Stimulated activated CD8-positive, alpha-beta memory T cell treated with anti-CD3 and anti-CD28 coated beads, Interleukin-4, amount 100 ng/mL, for 48 hours (primary cell): ENCODE results near the gene SCIMP.
"Not testable (repeated sequence)": the region's sequence is repeated elsewhere in the genome, so short reads cannot be mapped to it uniquely, and the experiment has no call there.

Source experiments
- DNase-seq: peaks from one replicate; pipeline ENCODE4 v3.0.0-alpha.2; 2020

SCIMP gene

DNA sequence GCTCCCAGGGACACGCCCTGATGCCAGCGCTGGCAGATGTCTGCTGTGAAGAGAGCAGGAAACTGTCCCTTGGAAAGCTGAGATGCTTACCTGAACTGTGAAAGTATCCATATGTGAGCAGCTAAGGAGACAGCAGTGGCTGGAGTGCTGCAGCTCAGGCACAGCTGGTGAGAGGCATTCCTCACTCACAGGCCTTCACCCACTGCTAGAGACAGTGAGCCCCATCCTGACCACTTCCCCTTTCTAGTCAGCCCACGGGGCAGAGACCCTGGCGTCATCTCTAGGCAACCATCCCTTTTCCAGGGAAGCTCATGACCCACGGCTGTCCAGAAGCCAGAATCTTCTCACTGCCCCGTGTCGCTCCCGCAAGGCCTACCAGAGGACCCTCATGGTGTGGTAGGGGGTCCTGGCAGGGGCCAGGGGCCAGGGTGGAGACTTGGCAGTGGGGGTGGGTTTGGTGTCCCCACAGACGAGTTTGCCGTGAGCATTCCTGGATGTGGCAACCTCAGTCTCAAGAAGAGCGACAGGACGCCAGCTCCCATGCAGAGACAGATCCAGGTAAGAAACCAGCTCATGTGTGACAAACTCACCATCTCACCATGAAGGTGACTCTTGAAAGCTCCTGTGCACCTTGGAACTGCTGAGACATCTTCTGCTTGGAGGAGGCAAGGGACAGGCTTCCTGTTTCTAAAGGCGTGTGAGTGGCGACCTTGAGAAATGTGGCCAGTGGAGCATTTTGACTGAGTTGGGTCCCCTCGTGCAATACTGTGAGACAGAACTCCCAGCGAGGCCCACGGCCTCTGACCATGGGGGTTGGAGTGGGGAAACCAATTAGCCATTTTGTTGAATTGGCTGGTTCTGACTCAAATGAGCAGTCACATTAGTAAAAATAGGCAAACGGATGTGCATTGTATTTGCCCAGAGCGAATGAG is at the start of gene SCIMP:
SCIMP (minus strand) TSS at position 216 of the 932 bp plus-strand sequence; CDS start at position 111, 105 bp downstream.
- DNase-seq, result no peak

DNA sequence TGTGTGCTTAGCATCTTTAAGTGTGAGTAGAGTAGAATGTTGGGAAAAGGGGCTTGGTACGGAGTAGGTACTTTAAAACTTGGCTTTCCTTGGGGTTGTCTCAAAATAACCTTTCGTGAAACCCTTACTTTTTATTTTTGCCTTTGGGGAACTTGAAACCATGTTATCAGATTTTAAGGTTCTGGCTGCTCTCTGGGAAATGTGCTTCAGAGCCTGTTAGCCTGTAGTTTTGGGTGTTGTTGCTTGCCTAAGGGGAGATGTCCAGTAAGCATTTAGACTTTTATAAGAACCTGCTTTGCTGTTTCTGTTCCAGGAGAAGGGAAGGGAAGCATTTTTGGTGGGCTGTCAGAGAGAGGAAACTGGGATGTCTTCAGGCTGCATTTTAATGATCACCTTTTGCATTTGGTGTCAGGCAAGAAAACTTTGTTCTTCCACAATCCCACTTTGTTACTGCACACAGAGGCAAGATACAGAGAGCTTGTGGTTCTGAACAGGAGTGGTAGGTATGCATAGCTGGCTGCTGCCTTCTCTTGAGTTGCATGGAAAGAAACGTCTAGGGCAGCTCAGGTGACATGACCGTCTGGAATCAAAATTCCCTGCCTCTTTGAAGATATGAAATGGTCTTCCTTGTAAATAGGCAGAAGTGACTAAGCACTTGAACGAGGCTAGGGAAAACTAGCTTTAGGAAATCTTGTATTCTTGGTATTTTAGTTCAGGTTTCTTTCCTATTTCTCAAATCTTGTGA is 49.1 kb upstream of the SCIMP start:
- no peak for DNase-seq

DNA sequence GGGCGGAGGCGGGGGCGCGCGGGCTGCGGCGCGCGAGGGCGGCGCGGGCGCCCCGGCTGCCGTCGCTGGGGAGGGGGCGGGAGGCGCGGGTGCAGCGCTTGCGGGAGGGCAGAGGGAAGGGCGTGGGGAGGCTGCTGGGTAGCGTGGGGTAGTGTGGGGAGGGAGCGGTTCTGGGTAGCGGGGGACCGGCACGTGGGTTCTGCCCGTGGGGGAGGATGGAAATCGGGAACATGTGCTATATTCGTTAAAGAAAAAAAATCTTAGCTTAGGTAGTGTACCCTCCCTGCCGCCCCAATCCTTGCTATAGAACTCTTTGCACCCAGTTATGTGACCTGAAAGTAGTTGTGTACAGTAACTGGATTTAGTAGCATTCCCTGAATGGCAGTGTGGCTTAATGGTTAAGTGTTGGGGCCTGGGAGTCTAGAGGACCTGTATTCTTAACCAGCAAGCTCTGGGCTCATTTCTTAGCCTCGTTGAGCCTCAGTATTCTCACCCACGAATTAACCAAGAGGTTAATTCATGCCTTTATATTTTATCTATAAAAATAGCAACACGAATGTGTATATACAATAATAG is 48.1 kb upstream of the SCIMP start:
- peak; percentile 58 for DNase-seq

DNA sequence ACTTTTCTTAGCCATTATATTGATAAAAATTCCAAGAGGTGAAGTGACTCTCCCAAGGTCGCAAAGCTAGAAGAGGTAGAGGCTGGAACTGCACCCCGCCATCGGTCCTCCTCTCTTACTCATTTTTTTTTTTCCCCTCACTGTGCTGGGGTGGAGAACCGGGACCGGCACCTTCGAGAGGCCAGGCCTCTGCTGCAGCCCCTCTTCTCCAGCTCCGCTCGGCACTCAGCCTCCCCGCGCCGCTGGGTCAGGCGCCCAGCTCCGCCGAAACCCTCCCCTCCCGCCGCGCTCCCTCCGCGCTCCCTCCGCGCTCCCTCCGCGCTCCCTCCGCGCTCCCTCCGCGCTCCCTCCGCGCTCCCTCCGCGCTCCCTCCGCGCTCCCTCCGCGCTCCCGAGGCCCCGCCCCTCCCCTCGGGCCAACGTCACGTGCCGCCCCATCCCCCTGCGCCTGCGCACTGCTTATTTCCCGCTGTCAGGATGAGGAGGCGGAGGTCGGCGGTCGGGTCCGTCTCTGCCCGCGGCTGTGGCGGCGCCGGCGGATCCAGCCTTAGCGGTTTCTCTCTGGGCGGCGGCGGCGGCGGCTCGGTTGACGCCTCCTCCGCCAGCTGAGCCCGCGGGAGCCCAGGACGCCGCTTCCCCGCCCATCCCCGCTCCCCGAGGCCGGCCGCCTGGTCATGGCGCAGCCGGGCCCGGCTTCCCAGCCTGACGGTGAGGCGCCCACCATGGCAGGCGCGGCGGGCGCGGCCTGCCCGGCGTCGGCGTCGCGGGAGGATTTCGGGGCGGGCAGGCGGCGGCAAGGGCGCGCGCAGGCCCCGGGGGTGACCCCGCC is 47.4 kb upstream of the SCIMP start, which contains the start of gene RABEP1:
RABEP1 (plus strand) TSS at position 471 of the 828 bp plus-strand sequence; CDS start at position 674, 203 bp downstream.
- DNase-seq, result peak; percentile 96

DNA sequence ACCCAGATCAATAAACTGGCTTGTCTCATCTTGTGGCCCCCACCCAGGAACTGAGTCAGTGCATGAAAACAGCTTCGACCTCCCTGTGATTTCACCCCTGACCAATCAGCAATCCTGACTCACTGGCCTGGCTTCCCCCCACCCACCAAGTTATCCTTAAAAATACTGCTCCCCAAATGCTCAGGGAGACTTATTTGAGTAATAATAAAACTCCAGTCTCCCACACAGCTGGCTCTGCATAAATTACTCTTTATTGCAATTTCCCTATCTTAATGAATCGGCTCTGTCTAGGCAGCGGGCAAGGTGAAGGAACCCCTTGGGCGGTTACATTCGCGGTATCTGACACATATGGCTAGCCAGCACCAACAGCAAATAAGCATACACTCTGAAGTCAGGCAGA is 37.7 kb upstream of the SCIMP start:
- DNase-seq, result peak; percentile 65

DNA sequence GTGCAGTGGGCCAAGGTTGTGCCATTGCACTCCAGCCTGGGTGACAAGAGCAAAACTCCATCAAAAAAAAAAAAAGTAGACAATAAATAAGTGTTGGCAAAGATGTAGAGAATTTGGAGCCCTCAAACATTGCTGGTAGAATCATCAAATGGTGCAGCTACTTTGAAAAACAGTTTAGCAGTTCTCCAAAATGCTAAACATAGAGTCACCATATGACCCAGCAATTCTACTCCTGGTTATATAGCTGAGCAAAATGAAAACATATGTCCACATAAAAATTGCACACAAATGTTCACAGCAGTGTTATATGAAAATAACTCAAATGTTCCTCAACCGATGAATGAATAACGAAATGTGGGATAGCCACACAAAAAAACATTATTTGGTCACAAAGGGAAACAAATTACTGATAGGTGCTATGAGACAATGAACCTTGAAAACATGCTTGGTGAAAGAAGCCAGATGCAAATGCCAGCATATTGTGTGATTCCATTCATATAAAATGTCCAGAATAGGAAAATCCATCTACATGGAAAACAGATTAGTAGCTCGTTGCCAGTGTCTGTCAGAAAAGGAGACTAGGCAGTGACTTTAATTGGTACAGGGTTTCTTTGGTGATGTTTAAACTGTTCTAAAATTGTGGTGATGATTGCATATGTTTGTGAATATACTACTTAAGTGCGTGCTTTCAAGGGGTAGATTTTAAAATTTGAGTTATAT is 34.7 kb upstream of the SCIMP start:
- DNase-seq, result no peak

DNA sequence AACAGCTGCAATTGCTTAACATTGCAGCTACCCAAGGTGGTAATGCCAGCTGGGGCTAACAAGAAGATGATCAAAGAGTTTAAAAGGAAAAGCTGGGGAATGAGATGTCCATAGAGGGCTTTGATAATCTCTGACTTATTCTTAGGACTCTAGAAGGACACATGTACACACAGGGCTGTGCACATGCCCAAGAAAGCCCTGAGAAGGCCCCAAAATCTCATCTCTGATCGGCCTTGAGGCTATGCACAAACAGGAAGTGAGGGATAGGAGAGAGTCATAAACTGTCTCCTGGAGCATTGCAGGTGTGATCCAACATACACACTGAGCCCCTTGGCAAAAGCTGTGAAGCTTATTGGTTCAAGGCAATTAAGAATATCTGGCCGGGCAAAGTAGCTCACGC is 30.2 kb upstream of the SCIMP start:
- no peak for DNase-seq

DNA sequence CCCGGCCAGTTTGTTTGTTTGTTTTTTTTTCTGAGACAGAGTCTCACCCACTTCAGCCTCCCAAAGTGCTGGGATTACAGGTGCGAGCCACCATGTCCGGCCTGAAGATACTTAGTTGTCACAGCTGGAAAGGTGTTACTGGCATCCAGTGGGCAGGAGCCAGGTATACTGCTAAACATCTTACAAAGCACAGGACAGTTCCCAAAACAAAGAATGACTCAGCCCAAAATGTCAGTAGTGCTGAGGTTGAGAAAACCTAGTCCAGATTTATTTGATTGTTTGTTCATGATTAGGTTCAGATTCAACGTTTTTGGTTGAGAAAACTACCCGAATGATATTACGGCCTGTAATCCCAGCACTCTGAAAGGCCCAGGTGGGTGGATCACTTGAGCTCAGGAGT is 28.8 kb upstream of the SCIMP start:
- DNase-seq, result no peak

DNA sequence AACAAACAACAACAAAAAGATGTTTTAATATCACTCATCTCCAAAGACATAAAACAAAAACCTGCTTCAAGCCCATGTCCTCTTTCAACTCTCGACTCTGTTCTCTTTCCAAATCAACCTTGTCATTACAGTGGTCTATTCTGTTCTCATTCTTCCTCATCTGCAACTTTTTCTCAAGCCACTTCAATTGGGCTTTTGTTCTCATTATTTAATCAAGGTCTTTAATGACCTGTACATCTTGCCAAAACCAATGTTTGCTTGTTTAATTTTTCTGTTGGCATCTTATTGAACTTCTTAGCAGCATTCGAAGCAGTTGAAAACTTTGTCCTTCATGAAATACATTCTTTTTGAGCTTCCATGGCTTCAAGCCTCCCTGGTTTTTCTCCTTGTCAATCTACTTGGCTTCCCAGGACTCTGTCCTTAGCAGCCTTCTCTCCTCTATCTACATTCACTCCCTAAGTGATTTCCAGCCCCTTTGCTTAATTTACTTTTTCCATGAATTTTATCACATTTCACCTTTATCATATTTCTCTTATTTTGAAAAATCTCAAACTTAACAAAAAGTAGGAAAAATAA is 27.8 kb upstream of the SCIMP start:
- no peak for DNase-seq

DNA sequence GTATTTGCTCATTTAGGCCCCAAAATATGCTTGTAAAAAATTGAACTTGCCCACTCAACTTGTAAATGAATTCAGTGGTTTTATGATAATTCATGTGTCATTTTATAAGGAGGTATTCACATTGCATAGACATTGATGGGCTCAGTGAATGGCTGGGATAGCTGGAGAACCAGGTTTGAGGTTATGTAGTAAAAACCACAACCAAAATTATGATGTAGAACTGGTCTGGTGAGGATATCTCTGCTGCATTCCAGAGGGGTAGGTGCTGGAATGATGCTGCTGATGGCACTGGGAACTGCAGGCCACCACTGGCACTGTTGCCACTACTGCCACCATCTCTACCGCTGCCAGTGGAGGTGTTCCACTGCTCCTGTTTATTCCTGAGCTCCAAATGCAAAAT is 25.9 kb upstream of the SCIMP start:
- no peak for DNase-seq

DNA sequence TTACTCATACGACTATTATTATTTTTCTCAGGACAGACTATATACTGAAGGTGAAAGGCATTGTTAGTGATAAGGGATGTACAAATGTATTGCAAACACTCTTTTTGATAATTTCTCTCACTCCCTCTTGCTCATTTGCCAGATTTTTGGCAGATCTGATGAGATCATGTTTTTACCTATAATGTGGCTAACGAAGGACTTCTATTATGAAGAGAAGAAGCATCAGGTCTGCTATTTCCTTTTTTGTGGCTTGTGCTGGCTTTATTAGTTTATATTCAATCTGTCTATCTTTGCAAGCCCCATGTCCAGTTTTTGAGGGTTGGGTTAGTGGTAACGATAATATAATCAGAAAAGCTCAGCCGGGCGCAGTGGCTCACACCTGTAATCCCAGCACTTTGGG is 22.5 kb upstream of the SCIMP start:
- no peak for DNase-seq

DNA sequence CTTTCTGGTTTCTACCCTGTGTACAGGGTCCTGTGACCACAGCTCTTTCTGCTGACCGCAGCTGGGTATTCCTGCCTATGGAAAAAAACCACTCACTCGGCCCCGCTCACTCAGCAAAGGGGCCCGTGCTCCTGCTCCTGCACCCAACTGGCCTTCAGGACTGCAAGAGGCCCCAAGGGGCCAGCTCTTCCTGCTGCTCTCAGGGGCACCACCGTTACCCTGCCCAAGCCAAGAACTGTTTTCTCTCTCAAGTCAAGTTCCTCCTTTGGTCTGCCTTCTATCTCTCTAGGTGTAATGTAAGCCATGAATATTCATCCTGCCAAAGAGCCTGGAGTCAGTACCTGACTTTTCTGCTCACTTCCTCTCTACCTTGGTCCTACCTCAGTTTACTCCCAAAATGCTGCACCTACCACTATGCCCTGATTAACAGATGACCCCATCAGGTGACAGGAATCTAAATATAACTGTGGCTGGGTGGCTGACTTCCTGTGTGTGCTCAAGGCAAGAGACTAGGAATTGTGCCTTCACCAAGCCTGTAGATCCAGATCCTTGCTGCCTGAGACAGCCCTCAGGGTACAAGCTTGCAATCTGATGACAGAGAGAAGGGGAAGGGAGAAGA is 20.4 kb upstream of the SCIMP start:
- DNase-seq, result no peak

DNA sequence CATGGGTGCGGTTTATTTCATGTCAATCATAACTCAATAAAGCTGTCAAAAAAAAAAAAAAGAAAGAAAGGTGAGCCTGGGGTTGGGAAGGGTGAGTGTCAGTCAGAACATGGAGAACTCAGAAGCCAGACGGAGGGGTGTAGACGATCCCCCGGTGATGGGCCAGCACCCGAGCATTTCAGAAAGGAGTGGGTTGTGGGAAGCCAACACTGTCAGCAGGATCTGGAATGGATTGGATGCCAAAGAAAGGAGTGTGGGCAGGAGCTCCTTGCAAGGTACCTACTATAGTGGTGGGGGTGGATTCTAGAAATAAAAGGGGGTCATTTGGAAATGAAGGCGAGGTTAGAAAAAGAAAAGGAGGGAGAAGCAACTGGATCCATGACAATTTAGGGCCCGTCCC is 19.8 kb upstream of the SCIMP start:
- no peak for DNase-seq

DNA sequence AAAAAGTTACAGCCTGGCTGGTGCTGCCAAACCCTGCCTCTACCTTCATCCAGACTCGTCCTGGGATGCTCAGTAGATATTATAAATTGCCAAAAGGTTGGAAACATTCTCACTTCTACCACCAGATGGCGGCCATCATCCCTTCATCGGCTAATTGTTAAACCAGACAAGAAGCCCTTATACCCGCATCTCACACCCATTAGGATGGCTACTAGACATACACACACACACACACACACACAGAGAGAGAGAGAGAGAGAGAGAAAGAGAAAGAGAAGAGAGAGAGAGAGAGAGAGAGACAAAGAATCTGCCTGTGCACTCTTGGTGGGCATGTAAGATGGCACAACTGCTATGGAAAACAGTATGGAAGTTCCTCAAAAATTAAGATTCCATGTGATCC is 15.0 kb upstream of the SCIMP start:
- peak; percentile 67 for DNase-seq

DNA sequence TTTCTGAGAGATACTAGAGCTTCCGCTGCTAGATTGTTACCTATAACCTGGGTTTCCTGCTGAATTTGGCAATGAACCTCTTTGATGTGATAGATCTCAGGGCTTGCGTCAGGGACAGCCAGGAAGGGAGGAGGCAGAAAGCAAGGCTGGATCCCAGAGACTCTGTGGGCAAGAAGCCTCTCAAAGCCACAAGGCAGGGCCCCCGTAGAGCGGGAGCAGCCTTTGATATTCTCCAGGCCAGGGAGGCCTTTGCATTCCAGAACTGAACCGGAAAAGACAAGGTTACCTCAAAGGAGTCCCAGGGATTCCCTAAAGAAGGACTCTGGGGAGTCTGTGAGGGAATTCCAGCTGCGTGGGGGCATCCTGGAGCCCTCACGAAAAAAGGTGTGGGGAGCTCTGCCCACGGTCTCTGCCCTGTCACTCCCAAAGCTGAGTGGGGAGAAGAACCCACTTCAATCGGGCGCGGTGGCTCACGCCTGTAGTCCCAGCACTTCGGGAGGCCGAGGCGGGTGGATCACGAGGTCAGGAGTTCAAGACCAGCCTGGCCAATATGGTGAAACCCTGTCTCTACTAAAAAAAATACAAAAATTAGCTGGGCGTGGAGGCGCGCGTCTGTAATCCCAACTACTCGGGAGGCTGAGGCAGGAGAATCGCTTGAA is 14.3 kb upstream of the SCIMP start:
- DNase-seq, result no peak

DNA sequence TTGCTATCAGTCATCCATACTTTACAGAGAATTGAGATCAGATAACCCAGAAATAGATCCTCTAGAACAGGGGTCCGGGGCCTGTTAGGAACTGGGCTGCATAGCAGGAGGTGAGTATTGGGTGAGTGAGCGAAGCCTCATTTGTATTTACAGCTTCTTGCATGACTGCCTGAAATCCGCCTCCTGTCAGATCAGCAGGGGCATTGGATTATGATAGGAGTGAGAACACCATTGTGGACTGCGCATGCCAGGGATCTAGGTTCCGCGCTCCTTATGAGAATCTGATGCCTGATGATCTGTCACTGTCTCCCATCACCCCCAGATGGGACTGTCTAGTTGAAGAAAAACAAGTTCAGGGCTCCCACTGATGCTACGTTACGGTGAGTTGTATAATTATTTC is 13.0 kb upstream of the SCIMP start:
- no peak for DNase-seq

DNA sequence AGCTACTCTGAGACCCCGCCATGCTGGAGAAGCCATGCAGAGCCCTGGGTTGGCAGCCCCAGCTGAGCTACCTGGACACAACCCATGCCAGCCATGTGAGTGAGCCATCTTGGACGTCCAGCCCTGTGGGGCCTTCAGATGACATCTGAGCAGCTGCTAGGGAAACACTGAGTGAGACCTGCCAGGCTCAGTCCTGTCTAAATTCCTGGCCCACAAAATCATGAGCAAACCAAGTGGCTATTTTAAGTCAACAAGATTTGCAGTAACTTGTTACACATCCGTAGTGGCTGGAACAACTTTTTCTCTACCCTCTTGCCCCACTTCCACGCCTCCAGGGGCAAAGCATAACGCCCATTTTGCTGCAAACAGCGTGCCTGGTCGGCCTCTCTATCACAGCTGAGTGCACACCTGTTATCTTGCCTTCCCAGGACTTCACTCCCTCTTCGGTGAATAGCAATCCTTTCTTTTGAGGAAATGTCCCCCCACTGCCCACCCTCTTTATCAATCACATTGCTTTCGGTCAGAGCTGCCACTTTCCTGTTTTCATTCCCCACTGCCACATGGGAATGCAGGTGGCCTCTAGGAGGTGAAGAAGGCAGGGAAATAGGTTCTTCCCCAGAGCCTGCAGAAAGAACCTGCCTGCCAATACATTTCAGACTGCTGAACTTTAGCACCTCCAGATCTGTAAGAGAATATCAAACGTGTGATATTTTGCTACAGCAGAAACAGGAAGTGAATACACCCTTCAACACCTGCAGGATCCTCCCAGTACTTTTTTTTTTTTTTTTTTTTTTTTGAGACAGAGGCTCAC is 7.4 kb upstream of the SCIMP start:
- DNase-seq, result no peak

DNA sequence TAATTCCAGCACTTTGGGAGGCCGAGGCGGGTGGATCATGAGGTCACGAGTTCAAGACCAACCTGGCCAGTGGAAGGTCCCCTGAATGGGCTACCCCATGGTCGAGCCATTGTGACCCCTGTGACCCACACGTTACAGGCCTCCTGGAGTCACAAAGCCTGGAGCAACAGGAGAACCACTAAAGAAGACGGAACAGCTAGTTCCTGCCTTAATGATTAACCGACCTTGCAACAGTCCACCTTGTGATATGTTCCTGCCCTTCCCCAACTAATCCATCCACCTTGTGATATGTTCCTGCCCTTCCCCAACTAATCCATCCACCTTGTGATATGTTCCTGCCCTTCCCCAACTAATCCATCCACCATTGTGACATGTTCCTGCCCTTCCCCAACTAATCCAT is 5.1 kb upstream of the SCIMP start:
- DNase-seq, result not testable (repeated sequence)

DNA sequence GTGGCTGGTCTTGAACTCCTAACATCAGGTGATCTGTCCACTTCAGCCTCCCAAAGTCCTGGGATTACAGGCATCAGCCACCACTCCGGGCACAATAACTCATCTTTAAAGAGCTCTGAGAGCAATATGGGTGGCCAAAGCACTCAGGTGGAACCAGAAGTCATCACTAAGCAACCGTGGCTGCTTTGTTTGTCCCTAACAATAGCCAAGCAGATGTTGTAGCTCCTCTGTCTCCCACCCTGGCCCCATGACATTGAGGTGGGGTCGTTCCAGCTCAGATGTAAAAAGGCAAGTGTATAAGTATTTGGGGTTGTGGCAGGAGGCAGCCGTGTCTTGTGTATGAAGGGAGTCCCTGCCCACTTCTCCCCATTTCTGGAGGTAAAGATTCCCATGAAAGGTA is 3.7 kb upstream of the SCIMP start:
- DNase-seq, result no peak

DNA sequence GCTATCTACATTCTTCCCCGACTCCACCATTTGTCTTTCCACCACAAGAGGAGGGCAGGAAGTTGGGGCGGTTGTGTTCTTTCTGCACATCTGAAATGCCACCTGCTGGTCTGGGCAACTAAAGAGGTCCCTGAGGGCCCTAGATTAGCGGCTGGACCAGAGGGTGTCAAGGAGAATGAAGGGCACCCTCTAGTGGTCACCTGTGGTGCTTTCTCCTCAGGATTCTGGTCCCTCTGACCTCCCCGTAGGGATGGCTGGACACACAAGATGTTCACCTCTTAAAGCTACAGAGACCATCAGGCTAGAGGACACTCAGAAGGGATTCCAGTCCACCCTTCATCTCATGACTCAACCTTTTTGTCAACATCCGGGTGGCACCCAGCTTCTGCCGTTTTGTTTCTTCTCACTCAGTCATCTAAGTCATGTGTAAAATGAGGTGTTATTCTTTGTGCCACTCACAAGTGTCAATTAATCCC is 2.9 kb upstream of the SCIMP start:
- peak; percentile 78 for DNase-seq
